ENCODE results near the gene KCNE4. TPM values are rescaled to one million over a fixed set of nuclear protein-coding genes. Genes with fewer than 3 reads are reported as not detected.

KCNE4 gene
- polyA plus RNA-seq, 1 donor from 2014 or later = not detected

DNA sequence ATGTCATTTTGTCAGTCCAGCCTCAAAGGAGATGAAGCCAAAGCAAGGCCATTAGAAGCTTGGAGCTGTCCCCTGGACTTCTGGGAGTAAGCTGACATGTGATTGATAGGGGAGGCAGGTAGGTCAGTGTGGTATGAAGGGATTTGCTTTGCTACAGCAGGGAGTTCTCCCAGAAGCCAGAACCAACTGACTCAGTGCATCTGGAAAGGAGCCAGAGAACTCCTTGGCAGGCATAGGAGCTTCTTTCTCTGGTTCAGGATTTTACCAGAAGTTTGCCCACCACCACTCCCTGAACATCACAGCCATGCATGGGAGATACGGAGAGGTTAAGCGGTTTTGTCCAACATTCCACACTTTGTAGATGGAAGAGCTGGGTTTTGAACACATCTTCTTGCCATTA lies 24.5 kb upstream of the KCNE4 start:
- Histone ChIP-seq H3K9me2 (ENCODE audit: insufficient read depth, low read length) (no peaks in the 10 kb centered on the region), H2AFZ (ENCODE audit: low read depth, low read length) (no peak overlapping the region), H3K27me3 (ENCODE audit: insufficient read depth, low read depth, low read length) (no peaks in the 10 kb centered on the region), H3K9ac (ENCODE audit: low read length) (no peak overlapping the region), H3K4me2 (ENCODE audit: low read length) (no peak overlapping the region), H3F3A (ENCODE audit: insufficient read depth, low read length, poor library complexity, severe bottlenecking) (no peaks in the 10 kb centered on the region), H3K79me2 (replicated peaks; ENCODE audit: insufficient read depth, low read length) (no peaks in the 10 kb centered on the region), H3K27ac (ENCODE audit: low read length) (no peak overlapping the region), H3K4me3 (ENCODE audit: low read length) (no peak overlapping the region), H3K9me3 (ENCODE audit: low read length) (no peaks in the 10 kb centered on the region), H4K20me1 (ENCODE audit: insufficient read depth) (no peaks in the 10 kb centered on the region), H3K36me3 (ENCODE audit: insufficient read depth, low read length) (no peaks in the 10 kb centered on the region)
- TF ChIP-seq RAD21 (conservative IDR thresholded peaks at IDR 0.05) (no peak), TAF1 (IDR thresholded peaks at IDR 0.05; ENCODE audit: low read depth) (no peak), EZH2 (IDR thresholded peaks at IDR 0.05; ENCODE audit: borderline replicate concordance, insufficient read depth, low read length, poor library complexity, severe bottlenecking) (no peak), SMC3 (conservative IDR thresholded peaks at IDR 0.05; ENCODE audit: poor library complexity) (no peak), MXI1 (conservative IDR thresholded peaks at IDR 0.05; ENCODE audit: poor library complexity, severe bottlenecking) (no peak), POLR2AphosphoS5 (IDR thresholded peaks at IDR 0.05) (no peak)

DNA sequence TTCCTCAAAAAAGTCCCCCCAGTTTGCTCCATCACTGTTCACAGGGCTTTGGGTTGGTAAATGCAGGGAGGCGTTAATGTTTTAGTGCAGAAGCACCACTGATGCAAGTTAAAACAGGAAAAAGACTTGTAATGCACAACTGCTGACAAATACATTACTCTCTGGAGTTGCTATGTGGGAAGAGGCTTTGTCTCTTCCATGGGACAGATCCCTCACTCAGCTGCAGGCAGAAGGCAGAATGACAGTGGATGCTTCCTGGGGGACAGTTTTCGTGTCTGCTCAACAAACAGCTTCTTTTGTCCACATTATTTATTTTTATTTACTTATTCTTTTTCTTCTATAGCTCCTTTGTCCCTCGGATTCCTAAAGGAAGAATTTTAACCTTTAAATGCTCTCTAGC lies 22.7 kb upstream of the KCNE4 start:
- Histone ChIP-seq H3K4me2 (ENCODE audit: low read length) (no peak overlapping the region), H3K79me2 (replicated peaks; ENCODE audit: insufficient read depth, low read length) (no peaks in the 10 kb centered on the region), H2AFZ (ENCODE audit: low read depth, low read length) (no peak overlapping the region), H3K9me3 (ENCODE audit: low read length) (no peaks in the 10 kb centered on the region), H3F3A (ENCODE audit: insufficient read depth, low read length, poor library complexity, severe bottlenecking) (no peaks in the 10 kb centered on the region), H3K4me3 (ENCODE audit: low read length) (no peak overlapping the region), H3K9me2 (ENCODE audit: insufficient read depth, low read length) (no peaks in the 10 kb centered on the region), H4K20me1 (ENCODE audit: insufficient read depth) (no peaks in the 10 kb centered on the region), H3K36me3 (ENCODE audit: insufficient read depth, low read length) (no peaks in the 10 kb centered on the region), H3K27me3 (ENCODE audit: insufficient read depth, low read depth, low read length) (no peaks in the 10 kb centered on the region), H3K27ac (ENCODE audit: low read length) (no peak overlapping the region), H3K9ac (ENCODE audit: low read length) (no peak overlapping the region)
- TF ChIP-seq REST (IDR thresholded peaks at IDR 0.05; ENCODE audit: borderline replicate concordance) = no peak
- no peak for TF ChIP-seq TAF1 (IDR thresholded peaks at IDR 0.05; ENCODE audit: low read depth)
- no peak for TF ChIP-seq MXI1 (conservative IDR thresholded peaks at IDR 0.05; ENCODE audit: poor library complexity, severe bottlenecking)

DNA sequence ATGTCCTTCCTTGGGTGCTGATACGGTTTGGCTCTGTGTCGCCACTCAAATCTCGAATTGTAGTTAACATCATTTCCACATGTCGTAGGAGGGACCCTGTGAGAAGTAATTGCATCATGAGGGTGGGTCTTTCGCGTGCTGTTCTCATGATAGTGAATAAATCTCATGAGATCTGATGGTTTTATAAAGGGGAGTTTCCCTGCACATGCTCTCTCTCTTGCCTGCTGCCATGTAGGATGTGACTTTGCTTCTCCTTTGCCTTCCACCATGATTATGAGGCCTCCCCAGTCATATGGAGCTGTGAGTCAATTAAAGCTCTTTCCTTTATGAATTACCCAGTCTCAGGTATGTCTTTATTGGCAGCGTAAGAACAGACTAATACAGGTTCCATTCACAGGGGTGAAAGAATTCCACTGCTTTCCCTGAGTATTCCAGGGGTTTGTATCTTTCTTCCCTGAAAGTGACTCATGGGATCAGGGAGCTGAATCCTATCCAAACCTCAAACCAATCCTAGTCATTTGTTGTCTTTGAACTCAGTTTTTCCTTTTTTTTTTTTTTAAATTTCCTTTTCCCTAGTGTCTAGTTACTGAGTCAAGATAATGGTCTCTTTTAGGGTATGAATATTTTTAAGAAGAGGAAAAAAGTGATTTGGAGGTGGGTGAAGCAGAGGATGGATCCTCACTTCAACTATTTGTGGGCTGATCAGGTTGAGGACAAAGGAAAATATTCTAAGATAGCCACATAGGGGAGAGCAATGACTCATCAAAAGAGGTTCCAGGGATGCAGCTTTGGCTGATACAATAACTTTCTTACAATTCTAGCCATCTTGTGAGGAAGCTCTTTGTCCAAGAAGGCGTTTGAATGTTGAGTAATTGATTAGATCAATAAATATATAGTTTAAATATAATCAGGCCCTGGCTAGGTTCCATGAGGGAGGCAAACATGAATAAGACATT lies 19.5 kb upstream of the KCNE4 start:
- Histone ChIP-seq H3K4me2 (ENCODE audit: low read length) (no peak overlapping the region), H3F3A (ENCODE audit: insufficient read depth, low read length, poor library complexity, severe bottlenecking) (no peaks in the 10 kb centered on the region), H3K36me3 (ENCODE audit: insufficient read depth, low read length) (no peaks in the 10 kb centered on the region)

More for the DNA sequence above, 19.5 kb upstream of the KCNE4 start:
- no peaks in the 10 kb centered on the region for H4K20me1 ChIP-seq (ENCODE audit: insufficient read depth)
- no peak overlapping the region for H3K9ac ChIP-seq (ENCODE audit: low read length)
- no peak overlapping the region for H3K27ac ChIP-seq (ENCODE audit: low read length)
- H3K4me3 ChIP-seq (ENCODE audit: low read length) = no peak overlapping the region
- H3K9me3 ChIP-seq (ENCODE audit: low read length) = no peaks in the 10 kb centered on the region
- H3K79me2 ChIP-seq (replicated peaks; ENCODE audit: insufficient read depth, low read length) = no peaks in the 10 kb centered on the region
- H3K27me3 ChIP-seq (ENCODE audit: insufficient read depth, low read depth, low read length) = no peaks in the 10 kb centered on the region
- H2AFZ ChIP-seq (ENCODE audit: low read depth, low read length) = no peak overlapping the region
- H3K9me2 ChIP-seq (ENCODE audit: insufficient read depth, low read length) = no peaks in the 10 kb centered on the region
- TF ChIP-seq REST (IDR thresholded peaks at IDR 0.05; ENCODE audit: borderline replicate concordance) (no peak), RAD21 (conservative IDR thresholded peaks at IDR 0.05) (no peak), SMC3 (conservative IDR thresholded peaks at IDR 0.05; ENCODE audit: poor library complexity) (no peak), EP300 (conservative IDR thresholded peaks at IDR 0.05; ENCODE audit: poor library complexity, severe bottlenecking) (no peak), EZH2 (IDR thresholded peaks at IDR 0.05; ENCODE audit: borderline replicate concordance, insufficient read depth, low read length, poor library complexity, severe bottlenecking) (no peak), TAF1 (IDR thresholded peaks at IDR 0.05; ENCODE audit: low read depth) (no peak), MXI1 (conservative IDR thresholded peaks at IDR 0.05; ENCODE audit: poor library complexity, severe bottlenecking) (no peak), CTCF (IDR thresholded peaks at IDR 0.05; ENCODE audit: poor library complexity, severe bottlenecking) (no peak), POLR2AphosphoS5 (IDR thresholded peaks at IDR 0.05) (no peak)
